Sigmoid colon (tissue), 4 donors: ENCODE results near the gene PPT2.

Source experiments
- CTCF ChIP-seq, 4 experiments: fragments of 450-650 bp in 3 of 4; fragments of 200-600 bp in 1 of 4; IDR thresholded peaks; one replicate each; pipeline ENCODE4 v1.5.1; 2016 to 2019; ENCODE audit warnings: antibody characterized with exemption in 4 of 4, mild to moderate bottlenecking in 3 of 4, moderate library complexity in 2 of 4
- EP300 ChIP-seq, 4 donors: sonication (generic); formaldehyde crosslinking; IDR thresholded peaks; one replicate each; pipeline ENCODE4 v1.6.1; 2017; ENCODE audit warnings: antibody characterized with exemption in 4 of 4
- POLR2A ChIP-seq, 2 donors: fragments of 450-650 bp; IDR thresholded peaks; one replicate each; pipeline ENCODE4 v1.6.1; 2016; ENCODE audit warnings: antibody characterized with exemption in 2 of 2, mild to moderate bottlenecking in 2 of 2, moderate library complexity in 2 of 2
- POLR2AphosphoS5 ChIP-seq, 4 donors: sonication (generic); formaldehyde crosslinking; IDR thresholded peaks; one replicate each; pipeline ENCODE4 v1.6.1; 2017; ENCODE audit warnings: antibody characterized with exemption in 4 of 4

- TF ChIP-seq EP300 (IDR thresholded peaks at IDR 0.05) = no peak
- TF ChIP-seq POLR2AphosphoS5 (IDR thresholded peaks at IDR 0.05) = no peak
- TF ChIP-seq POLR2A (IDR thresholded peaks at IDR 0.05) = no peak
- TF ChIP-seq CTCF (IDR thresholded peaks at IDR 0.05) = no peak
These were observed 19.2 kb downstream of the PPT2 start for GRCh38 chr6:32173051-32173727.
